Vagina (tissue), 2 donors: Measurements from ENCODE around the gene COL18A1.

Experiments
- CTCF ChIP-seq, 3 experiments: fragments of 450-650 bp in 2 of 3; fragments of 200-600 bp in 1 of 3; sonication (generic) in 1 of 3; IDR thresholded peaks; one replicate each; pipeline ENCODE4 v1.5.1; 2017 to 2019; ENCODE audit warnings: antibody characterized with exemption in 3 of 3, mild to moderate bottlenecking in 2 of 3, moderate library complexity in 2 of 3
- POLR2A ChIP-seq, 2 donors: fragments of 450-650 bp; IDR thresholded peaks; one replicate each; pipeline ENCODE4 v1.6.1; 2017; ENCODE audit warnings: antibody characterized with exemption in 2 of 2, mild to moderate bottlenecking in 2 of 2, moderate library complexity in 2 of 2
- POLR2AphosphoS5 ChIP-seq, 2 donors: sonication (generic); formaldehyde crosslinking; IDR thresholded peaks; one replicate each; pipeline ENCODE4 v1.9.0; 2017; ENCODE audit warnings: antibody characterized with exemption in 2 of 2, mild to moderate bottlenecking in 2 of 2, low read depth in 1 of 2; ENCODE audit not compliant: insufficient read depth in 1 of 2

GRCh38 chr21:45518742-45519141, 113.8 kb downstream of the COL18A1 start:
- no peak for TF ChIP-seq CTCF (IDR thresholded peaks at IDR 0.05)
- no peak for TF ChIP-seq POLR2A (IDR thresholded peaks at IDR 0.05)
- TF ChIP-seq POLR2AphosphoS5 (IDR thresholded peaks at IDR 0.05; ENCODE audit: insufficient read depth in 1 of 2, low read depth in 1 of 2): no peak
